ENCODE data around the gene SPATC1L.

SPATC1L gene

GRCh38 chr21:46211376-46211775, 27.1 kb upstream of the SPATC1L start:
- DNase-seq (ENCODE audit: low read depth, low spot score), result no peak
- TF ChIP-seq CTCF (IDR thresholded peaks at IDR 0.05; ENCODE audit: low read depth, low read length), result no peak
- no peak overlapping the region for H3K4me3 ChIP-seq (ENCODE audit: low read depth, low read length)
- in situ Hi-C loops (cut with HindIII; ENCODE audit: low sequenced_read_pairs), result no loop called here

- H3K4me3 ChIP-seq (ENCODE audit: low read depth, low read length), result no peak overlapping the region
- no peak for TF ChIP-seq CTCF (IDR thresholded peaks at IDR 0.05; ENCODE audit: low read depth, low read length)
- in situ Hi-C loops (cut with HindIII; ENCODE audit: low sequenced_read_pairs), result no loop called here
- no peak for DNase-seq (ENCODE audit: low read depth, low spot score)
Observed at GRCh38 chr21:46210378-46211136, 26.3 kb upstream of the SPATC1L start.

GRCh38 chr21:46208761-46209721, 24.8 kb upstream of the SPATC1L start:
- H3K4me3 ChIP-seq (ENCODE audit: low read depth, low read length), result no peak overlapping the region
- DNase-seq (ENCODE audit: low read depth, low spot score), result no peak
- in situ Hi-C loops (cut with HindIII; ENCODE audit: low sequenced_read_pairs), result no loop called here
- TF ChIP-seq CTCF (IDR thresholded peaks at IDR 0.05; ENCODE audit: low read depth, low read length), result no peak

GRCh38 chr21:46207920-46208591, 23.8 kb upstream of the SPATC1L start:
- in situ Hi-C loops (cut with HindIII; ENCODE audit: low sequenced_read_pairs), result no loop called here

GRCh38 chr21:46207006-46207919, 23.0 kb upstream of the SPATC1L start:
- no peak for DNase-seq (ENCODE audit: low read depth, low spot score)
- no peak for TF ChIP-seq CTCF (IDR thresholded peaks at IDR 0.05; ENCODE audit: low read depth, low read length)
- H3K4me3 ChIP-seq (ENCODE audit: low read depth, low read length), result no peak overlapping the region
- in situ Hi-C loops (cut with HindIII; ENCODE audit: low sequenced_read_pairs), result no loop called here

More at GRCh38 chr21:46207920-46208591, 23.8 kb upstream of the SPATC1L start:
- DNase-seq (ENCODE audit: low read depth, low spot score), result no peak
- TF ChIP-seq CTCF (IDR thresholded peaks at IDR 0.05; ENCODE audit: low read depth, low read length), result no peak
- H3K4me3 ChIP-seq (ENCODE audit: low read depth, low read length), result no peak overlapping the region
